ENCODE measurements around the gene GREB1L.

DNA sequence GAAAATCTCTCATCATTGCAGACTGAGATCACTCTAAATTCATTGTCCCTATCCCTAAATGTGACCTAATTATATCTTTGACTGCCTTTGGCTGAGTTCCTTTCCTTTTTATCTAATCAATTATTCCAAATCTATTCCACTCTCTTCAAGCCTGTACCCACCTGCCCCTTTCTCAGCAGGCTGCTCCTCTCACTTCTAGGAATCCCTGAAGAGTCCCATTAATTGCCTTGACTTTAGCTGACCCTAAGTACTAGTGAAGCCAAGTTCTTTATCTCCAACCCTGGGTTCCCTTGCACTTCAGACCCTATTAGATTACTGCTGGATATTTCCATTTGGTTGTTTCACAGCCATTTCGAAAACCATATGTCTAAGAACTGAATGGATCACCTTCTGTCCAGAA lies 102.8 kb downstream of the GREB1L start:
- TF ChIP-seq CTCF (conservative IDR thresholded peaks at IDR 0.05) (no peak), ZFX (IDR thresholded peaks at IDR 0.05) (no peak)
